HS-27A (cell line): ENCODE results near the gene SRPK2.

ENCODE experiments used
- DNase-seq: peaks from one replicate; pipeline ENCODE4 v3.0.0-alpha.2; 2012; ENCODE audit warnings: low read depth, missing footprints

Gene SRPK2

GRCh38 chr7:105097619-105098018, 291.1 kb downstream of the SRPK2 start:
- peak; percentile 48 for DNase-seq

- DNase-seq = no peak
Observed at GRCh38 chr7:105096306-105096705, 292.4 kb downstream of the SRPK2 start.

- DNase-seq = no peak
Observed at GRCh38 chr7:105094966-105095365, 293.8 kb downstream of the SRPK2 start.

- no peak for DNase-seq
Observed at GRCh38 chr7:105088456-105088855, 300.3 kb downstream of the SRPK2 start.

GRCh38 chr7:105087981-105088380, 300.7 kb downstream of the SRPK2 start:
- no peak for DNase-seq

- DNase-seq = no peak
Observed at GRCh38 chr7:105086850-105087249, 301.9 kb downstream of the SRPK2 start.

- DNase-seq = no peak
Observed at GRCh38 chr7:105084581-105084980, 304.1 kb downstream of the SRPK2 start.

- DNase-seq = no peak
Observed at GRCh38 chr7:105079348-105079747, 309.4 kb downstream of the SRPK2 start.

GRCh38 chr7:105073143-105073542, 315.6 kb downstream of the SRPK2 start:
- DNase-seq = no peak

GRCh38 chr7:105068886-105069285, 319.8 kb downstream of the SRPK2 start:
- no peak for DNase-seq

- no peak for DNase-seq
Observed at GRCh38 chr7:105067691-105068090, 321.0 kb downstream of the SRPK2 start.
